Osteoblast (primary cell): Measurements from ENCODE around the gene AKAP14. TPM values are rescaled to one million over a fixed set of nuclear protein-coding genes. Genes with fewer than 3 reads are reported as not detected.

Source experiments
- total RNA-seq: library from RNA; depleted of rRNA; stranded (reverse); fragments of >200 nt; gene quantifications from 2 replicates; pipeline ENCODE4 v1.2.3, GENCODE V29; 2012

The AKAP14 gene
- total RNA-seq, 1 donor: not detected

Other genes with a start within 250 kb of the AKAP14 start
- 9.0 and 9.1 TPM in 2 replicates for gene SEPTIN6, start 202.7 kb upstream of the AKAP14 start, total RNA-seq
- under 0.01 and 0.72 TPM in 2 replicates for gene SOWAHD, start 137.3 kb upstream of the AKAP14 start, total RNA-seq
- 1,554 and 1,740 TPM in 2 replicates for gene RPL39, start 104.3 kb upstream of the AKAP14 start, total RNA-seq
- 1.2 and 1.8 TPM in 2 replicates for gene UPF3B, start 42.9 kb upstream of the AKAP14 start, total RNA-seq
- 15.3 and 15.9 TPM in 2 replicates for gene RNF113A, start 24.2 kb upstream of the AKAP14 start, total RNA-seq
- gene NDUFA1, start 24.1 kb upstream of the AKAP14 start, total RNA-seq: 40.2 and 51.6 TPM in 2 replicates
- gene NKAP, start 47.9 kb downstream of the AKAP14 start, total RNA-seq: 4.3 and 4.7 TPM in 2 replicates
- gene RHOXF2B, start 181.8 kb downstream of the AKAP14 start, total RNA-seq: not detected in 2 replicates
- not detected in 2 replicates for gene RHOXF1, start 220.0 kb downstream of the AKAP14 start, total RNA-seq